CD14-positive monocyte (primary cell): Measurements from ENCODE around the gene LUC7L. TPM values are rescaled to one million over a fixed set of nuclear protein-coding genes. Genes with fewer than 3 reads are reported as not detected.
A peak's percentile ranks its signal among the peaks of the same experiment; 100 is the strongest.

Experiments
- DNase-seq, 3 donors: peaks; one replicate each; pipeline ENCODE4 v3.0.0-alpha.2; 2011 to 2022
- H2AFZ ChIP-seq: 2 replicates; pipeline ENCODE4 v1.6.0; 2012; ENCODE audit warnings: mild to moderate bottlenecking, low read depth, low read length, inconsistent platforms; ENCODE audit not compliant: insufficient read depth, poor library complexity, severe bottlenecking
- H3K27ac ChIP-seq, 2 donors: 1 replicate in 1 of 2; 2 replicates in 1 of 2; pipeline ENCODE4 v1.5.1; 2012 to 2013; ENCODE audit warnings: low read length in 2 of 2, control low read depth in 1 of 2, inconsistent platforms in 1 of 2, low read depth in 1 of 2, mild to moderate bottlenecking in 1 of 2
- H3K27me3 ChIP-seq, 2 donors: one replicate each; pipeline versions ENCODE4 v1.6.0 to v1.6.1; 2011 to 2013; ENCODE audit warnings: low read length in 2 of 2; ENCODE audit not compliant: control insufficient read depth in 2 of 2, insufficient read depth in 2 of 2
- H3K36me3 ChIP-seq, 2 donors: replicated peaks in 1 of 2; 1 replicate in 1 of 2; 2 replicates in 1 of 2; pipeline versions ENCODE4 v1.5.1 to v1.6.1; 2012 to 2013; ENCODE audit warnings: low read length in 2 of 2, control low read depth in 1 of 2, inconsistent platforms in 1 of 2, mild to moderate bottlenecking in 1 of 2; ENCODE audit not compliant: insufficient read depth in 2 of 2, control insufficient read depth in 1 of 2
- H3K4me1 ChIP-seq, 2 donors: 1 replicate in 1 of 2; 2 replicates in 1 of 2; pipeline versions ENCODE4 v1.5.1 to v1.6.1; 2012 to 2013; ENCODE audit warnings: low read length in 2 of 2, control low read depth in 1 of 2, inconsistent platforms in 1 of 2, mild to moderate bottlenecking in 1 of 2, moderate library complexity in 1 of 2; ENCODE audit not compliant: insufficient read depth in 2 of 2, control insufficient read depth in 1 of 2
- H3K4me2 ChIP-seq: replicated peaks from 2 replicates; pipeline ENCODE3; 2012; ENCODE audit warnings: low read length, moderate library complexity, mild to moderate bottlenecking; ENCODE audit not compliant: poor library complexity, severe bottlenecking; ENCODE audit errors: extremely low read depth
- H3K4me3 ChIP-seq, 3 experiments: fragments of 200-600 bp in 1 of 3; sonication (generic) in 1 of 3; replicated peaks in 1 of 3; 1 replicate in 2 of 3; 2 replicates in 1 of 3; pipeline ENCODE4 v1.5.1; 2011 to 2013; ENCODE audit warnings: low read length in 3 of 3, mild to moderate bottlenecking in 3 of 3, control low read depth in 2 of 3, low read depth in 2 of 3, inconsistent platforms in 1 of 3, moderate library complexity in 1 of 3
- H3K79me2 ChIP-seq: 2 replicates; pipeline ENCODE4 v1.6.0; 2012; ENCODE audit warnings: mild to moderate bottlenecking, control low read depth, inconsistent platforms, low read length, moderate library complexity; ENCODE audit not compliant: insufficient read depth
- H3K9ac ChIP-seq: 2 replicates; pipeline ENCODE4 v1.6.0; 2017; ENCODE audit warnings: low read length, mild to moderate bottlenecking; ENCODE audit not compliant: insufficient read depth, poor library complexity, severe bottlenecking
- H3K9me3 ChIP-seq, 2 donors: replicated peaks in 1 of 2; 1 replicate in 1 of 2; 2 replicates in 1 of 2; pipeline versions ENCODE4 v1.5.1 to v1.6.1; 2012 to 2013; ENCODE audit warnings: low read length in 2 of 2, control low read depth in 1 of 2; ENCODE audit not compliant: control insufficient read depth in 1 of 2, insufficient read depth in 1 of 2
- H4K20me1 ChIP-seq: 2 replicates; pipeline ENCODE4 v1.6.0; 2012; ENCODE audit warnings: mild to moderate bottlenecking, low read length, control low read depth, moderate library complexity; ENCODE audit not compliant: insufficient read depth
- H3K27ac Mint-ChIP-seq, 7 donors: one replicate each; pipeline ENCODE4 v1.8.0; 2020; ENCODE audit warnings: mild to moderate bottlenecking in 7 of 7, mixed read lengths in 7 of 7, moderate library complexity in 6 of 7, inconsistent platforms in 2 of 7
- H3K27me3 Mint-ChIP-seq, 3 donors: one replicate each; pipeline ENCODE4 v1.8.0; 2021 to 2022; ENCODE audit warnings: low read depth in 3 of 3, mild to moderate bottlenecking in 3 of 3, mixed read lengths in 3 of 3, moderate library complexity in 3 of 3, inconsistent platforms in 1 of 3
- H3K36me3 Mint-ChIP-seq, 2 donors: one replicate each; pipeline ENCODE4 v1.8.0; 2020; ENCODE audit warnings: mixed read lengths in 2 of 2, inconsistent platforms in 1 of 2, mild to moderate bottlenecking in 1 of 2
- H3K4me1 Mint-ChIP-seq: one replicate; pipeline ENCODE4 v1.8.0; 2020; ENCODE audit warnings: mild to moderate bottlenecking, mixed read lengths
- H3K4me3 Mint-ChIP-seq, 2 donors: one replicate each; pipeline ENCODE4 v1.8.0; 2020; ENCODE audit warnings: mild to moderate bottlenecking in 2 of 2, mixed read lengths in 2 of 2, moderate library complexity in 1 of 2
- H3K9me3 Mint-ChIP-seq, 7 donors: one replicate each; pipeline ENCODE4 v1.8.0; 2020 to 2022; ENCODE audit warnings: mixed read lengths in 7 of 7, mild to moderate bottlenecking in 6 of 7, moderate library complexity in 6 of 7, inconsistent platforms in 2 of 7
- WGBS: methylation state at CpG from one replicate; pipeline ENCODE4 v1.1.5; 2013; ENCODE audit warnings: missing lambda C conversion rate; ENCODE audit not compliant: insufficient coverage; 5-methylcytosine and 5-hydroxymethylcytosine counted together
- intact Hi-C, 2 donors: fragments of 100-400 bp; cut with micrococcal nuclease; formaldehyde crosslinking; loops; one replicate each; pipeline versions ENCODE4 v1.15.0 to v1.15.1; 2023
- polyA plus RNA-seq, 3 donors: library from polyadenylated mRNA; depleted of rRNA in 1 of 3; unstranded in 2 of 3; stranded (reverse) in 1 of 3; fragments of 300-500 nt in 2 of 3; fragments of >200 nt in 1 of 3; fragmentation: Illumina TruSeq in 2 of 3; gene quantifications; 1 replicate in 2 of 3; 2 replicates in 1 of 3; pipeline ENCODE4 v1.2.3, GENCODE V29; 2012 to 2021
- TF ChIP-seq, protein P1 (sequence below): fragments of 200-600 bp; IDR thresholded peaks from one replicate; pipeline ENCODE4 v1.8.0; 2022; ENCODE audit warnings: antibody characterized with exemption, mild to moderate bottlenecking

The LUC7L gene
- polyA plus RNA-seq, 3 donors: 4.0 to 109 (median 4.6) TPM

GRCh38 chr16:200388-200787 is 28.9 kb downstream of the LUC7L start:
- WGBS: 100% methylated on average over 2 of the region's 5 CpGs
- intact Hi-C loops: loop anchor here in 1 of 2 donors (5.0 kb wide), 1 partner anchor 87 kb away; no protein-coding TSS in a partner anchor

DNA sequence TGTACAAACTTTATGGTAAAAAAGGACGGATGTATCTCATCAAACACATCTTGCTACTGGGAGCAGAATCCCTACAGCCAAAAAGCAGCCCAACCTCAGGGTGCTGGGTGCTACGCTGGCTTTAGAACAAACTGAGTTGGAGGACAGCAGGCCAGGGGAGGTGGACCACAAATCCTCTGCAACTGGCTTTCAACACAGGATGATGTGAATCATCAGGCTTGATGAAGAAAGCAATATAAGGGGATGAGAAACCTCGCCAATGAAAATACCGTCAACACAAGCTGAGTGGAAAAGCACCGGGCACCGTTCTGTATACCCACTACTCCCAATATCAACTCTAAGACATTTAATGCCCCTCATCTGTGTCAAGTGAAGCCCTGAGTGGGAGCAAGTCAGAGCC is 34.7 kb downstream of the LUC7L start:
- Mint-ChIP-seq H3K36me3 (peaks cover 83 to 100% of the 10 kb centered on the region in 2 donors), H3K27ac (peak overlapping the region in 1 of 7 donors; percentile 42), H3K27me3 (no peaks in the 10 kb centered on the region), H3K4me1 (no peaks in the 10 kb centered on the region), H3K4me3 (no peak overlapping the region), H3K9me3 (peaks cover 0 to 2% (median 0%) of the 10 kb centered on the region in 7 donors)
- Histone ChIP-seq H3K9me3 (no peaks in the 10 kb centered on the region), H4K20me1 (peaks cover 12% of the 10 kb centered on the region), H3K36me3 (peaks cover 90 to 100% of the 10 kb centered on the region in 2 donors), H3K79me2 (no peaks in the 10 kb centered on the region), H3K27ac (no peak overlapping the region), H3K4me1 (no peaks in the 10 kb centered on the region), H3K4me3 (no peak overlapping the region), H3K9ac (no peak overlapping the region), H2AFZ (no peak overlapping the region), H3K4me2 (no peak overlapping the region), H3K27me3 (no peaks in the 10 kb centered on the region)
- no CpG with 5 or more reads among the region's 6 CpGs for WGBS
- TF ChIP-seq, protein P1, sequence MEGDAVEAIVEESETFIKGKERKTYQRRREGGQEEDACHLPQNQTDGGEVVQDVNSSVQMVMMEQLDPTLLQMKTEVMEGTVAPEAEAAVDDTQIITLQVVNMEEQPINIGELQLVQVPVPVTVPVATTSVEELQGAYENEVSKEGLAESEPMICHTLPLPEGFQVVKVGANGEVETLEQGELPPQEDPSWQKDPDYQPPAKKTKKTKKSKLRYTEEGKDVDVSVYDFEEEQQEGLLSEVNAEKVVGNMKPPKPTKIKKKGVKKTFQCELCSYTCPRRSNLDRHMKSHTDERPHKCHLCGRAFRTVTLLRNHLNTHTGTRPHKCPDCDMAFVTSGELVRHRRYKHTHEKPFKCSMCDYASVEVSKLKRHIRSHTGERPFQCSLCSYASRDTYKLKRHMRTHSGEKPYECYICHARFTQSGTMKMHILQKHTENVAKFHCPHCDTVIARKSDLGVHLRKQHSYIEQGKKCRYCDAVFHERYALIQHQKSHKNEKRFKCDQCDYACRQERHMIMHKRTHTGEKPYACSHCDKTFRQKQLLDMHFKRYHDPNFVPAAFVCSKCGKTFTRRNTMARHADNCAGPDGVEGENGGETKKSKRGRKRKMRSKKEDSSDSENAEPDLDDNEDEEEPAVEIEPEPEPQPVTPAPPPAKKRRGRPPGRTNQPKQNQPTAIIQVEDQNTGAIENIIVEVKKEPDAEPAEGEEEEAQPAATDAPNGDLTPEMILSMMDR: no peak
- intact Hi-C loops: no loop called here
- no peak for DNase-seq

More at GRCh38 chr16:200388-200787, 28.9 kb downstream of the LUC7L start:
- no peaks in the 10 kb centered on the region for H3K9me3 Mint-ChIP-seq
- Histone ChIP-seq H3K27ac (no peak overlapping the region), H3K79me2 (no peaks in the 10 kb centered on the region), H3K4me1 (no peaks in the 10 kb centered on the region), H3K4me3 (no peak overlapping the region), H3K4me2 (no peak overlapping the region), H3K9me3 (no peaks in the 10 kb centered on the region), H3K27me3 (no peaks in the 10 kb centered on the region), H4K20me1 (peaks cover 4% of the 10 kb centered on the region), H3K36me3 (peaks cover 83 to 87% of the 10 kb centered on the region in 2 donors), H3K9ac (no peak overlapping the region), H2AFZ (no peak overlapping the region)
- DNase-seq: no peak
- TF ChIP-seq, protein P1: no peak
- H3K4me1 Mint-ChIP-seq: no peaks in the 10 kb centered on the region
- H3K36me3 Mint-ChIP-seq: peaks cover 74 to 98% of the 10 kb centered on the region in 2 donors
- H3K4me3 Mint-ChIP-seq: no peak overlapping the region
- no peak overlapping the region for H3K27ac Mint-ChIP-seq
- H3K27me3 Mint-ChIP-seq: no peaks in the 10 kb centered on the region
